HepG2 (cell line): ENCODE data around the gene CDC20B. TPM values are rescaled to one million over a fixed set of nuclear protein-coding genes. Genes with fewer than 3 reads are reported as not detected.
A peak's percentile ranks its signal among the peaks of the same experiment; 100 is the strongest.

Experiments used
- ATAC-seq: fragments of 200-7000 bp; cut with Tn5 transposase; 3 replicates; pipeline ENCODE4 v1.9.1; 2020; ENCODE audit warnings: mild to moderate bottlenecking, moderate library complexity
- BruUV-seq: library from RNA; stranded (reverse); fragments of 400-500 nt; replicated peaks from 2 replicates; lab custom pipeline; 2021; lab: Mats Ljungman, UMichigan
- CTCF ChIA-PET: fragments of 300-600 bp; formaldehyde crosslinking; extraction: SDS; loops from one replicate; lab custom pipeline; 2021; ENCODE audit warnings: low total read pairs, inconsistent platforms, low intra/inter-chr PET ratio; lab: Yijun Ruan, JAX
- POLR2A ChIA-PET: fragments of 350-600 bp; sonication (Branson Sonifier 250); formaldehyde crosslinking; loops from one replicate; lab custom pipeline; 2020; ENCODE audit warnings: antibody characterized with exemption, inconsistent platforms; lab: Yijun Ruan, JAX
- DNase-seq: peaks from one replicate; pipeline ENCODE4 v3.0.0-alpha.2; 2015; ENCODE audit warnings: low spot score
- FAIRE-seq: peaks from 3 replicates; lab custom pipeline; 2011; peaks lifted over from hg19 to GRCh38; lab: Jason Lieb, UNC
- H2AFZ ChIP-seq: one replicate; pipeline ENCODE4 v1.6.1; 2011; ENCODE audit warnings: low read length, inconsistent platforms
- H3K27ac ChIP-seq: fragments of 300-600 bp; 3 replicates; pipeline ENCODE4 v1.8.0; 2011; ENCODE audit warnings: mixed run types, mild to moderate bottlenecking, mixed read lengths, low read length, inconsistent platforms; ENCODE audit not compliant: insufficient read depth; ENCODE audit errors: extremely low read length
- H3K27me3 ChIP-seq, 2 experiments: fragments of 200-600 bp in 1 of 2; 2 replicates in 1 of 2; 3 replicates in 1 of 2; pipeline versions ENCODE4 v1.6.0 to v1.8.0; 2011; ENCODE audit warnings: low read length in 2 of 2, mild to moderate bottlenecking in 2 of 2, moderate library complexity in 2 of 2, inconsistent platforms in 1 of 2; ENCODE audit not compliant: insufficient read depth in 2 of 2, control insufficient read depth in 1 of 2
- H3K36me3 ChIP-seq, 2 experiments: fragments of 200-600 bp in 1 of 2; replicated peaks in 1 of 2; 2 replicates in 1 of 2; 3 replicates in 1 of 2; pipeline versions ENCODE4 v1.5.1 to v1.8.0; 2011; ENCODE audit warnings: low read length in 2 of 2, inconsistent platforms in 1 of 2; ENCODE audit not compliant: insufficient read depth in 2 of 2, control insufficient read depth in 1 of 2
- H3K4me1 ChIP-seq: 2 replicates; pipeline ENCODE4 v1.5.1; 2012; ENCODE audit warnings: low read length, inconsistent platforms; ENCODE audit not compliant: insufficient read depth
- H3K4me2 ChIP-seq: 2 replicates; pipeline ENCODE4 v1.6.0; 2011; ENCODE audit warnings: low read depth, low read length, inconsistent platforms
- H3K4me3 ChIP-seq, 3 experiments: fragments of 200-600 bp in 1 of 3; sonication (generic), shearing (Covaris generic) in 1 of 3; replicated peaks in 1 of 3; 2 replicates each; pipeline ENCODE4 v1.5.1; 2011 to 2016; ENCODE audit warnings: low read length in 3 of 3, inconsistent platforms in 2 of 3, low read depth in 2 of 3, mild to moderate bottlenecking in 2 of 3, control low read depth in 1 of 3, mixed read lengths in 1 of 3; ENCODE audit not compliant: insufficient read depth in 1 of 3
- H3K79me2 ChIP-seq: one replicate; pipeline ENCODE4 v1.6.1; 2011; ENCODE audit warnings: low read length, inconsistent platforms; ENCODE audit not compliant: insufficient read depth
- H3K9ac ChIP-seq: 2 replicates; pipeline ENCODE4 v1.6.0; 2011; ENCODE audit warnings: mild to moderate bottlenecking, low read depth, low read length, inconsistent platforms; ENCODE audit not compliant: insufficient read depth
- H3K9me3 ChIP-seq: 2 replicates; pipeline ENCODE4 v1.5.1; 2012; ENCODE audit warnings: mild to moderate bottlenecking, low read length
- H4K20me1 ChIP-seq: 2 replicates; pipeline ENCODE4 v1.6.0; 2011; ENCODE audit warnings: inconsistent platforms, mild to moderate bottlenecking, low read length, moderate library complexity; ENCODE audit not compliant: insufficient read depth
- JUND ChIP-seq: sonication (generic); formaldehyde crosslinking; IDR thresholded peaks from 2 replicates; pipeline ENCODE4 v1.8.0; 2022; ENCODE audit warnings: mild to moderate bottlenecking, missing genetic modification reagents
- NFE2 ChIP-seq: sonication (generic); formaldehyde crosslinking; IDR thresholded peaks from 2 replicates; pipeline ENCODE4 v1.4.0; 2020; ENCODE audit warnings: missing genetic modification reagents
- RBFOX2 ChIP-seq: fragments of 200-400 bp; formaldehyde crosslinking; IDR thresholded peaks from 2 replicates; pipeline ENCODE4 v1.6.1; 2017; ENCODE audit warnings: low read depth, mild to moderate bottlenecking, low read length
- RFXAP ChIP-seq: sonication (generic); formaldehyde crosslinking; IDR thresholded peaks from 2 replicates; pipeline ENCODE4 v1.4.0; 2020; ENCODE audit warnings: missing genetic modification reagents, borderline replicate concordance
- SSRP1 ChIP-seq: IDR thresholded peaks from 2 replicates; pipeline ENCODE4 v1.6.1; 2016; ENCODE audit warnings: control low read depth
- ZNF7 ChIP-seq: IDR thresholded peaks from 2 replicates; pipeline ENCODE4 v1.6.1; 2016; ENCODE audit warnings: missing biosample characterization, missing genetic modification reagents
- ZNF883 ChIP-seq: sonication (generic); formaldehyde crosslinking; IDR thresholded peaks from 2 replicates; pipeline ENCODE4 v1.5.1; 2020; ENCODE audit warnings: mild to moderate bottlenecking, missing genetic modification reagents; ENCODE audit errors: not compliant biosample characterization
- WGBS: methylation state at CpG from one replicate; pipeline ENCODE4 v1.1.6; 2017; ENCODE audit warnings: low lambda C conversion rate; 5-methylcytosine and 5-hydroxymethylcytosine counted together
- in situ Hi-C: cut with HindIII; loops from 2 replicates; pipeline ENCODE4 v1.10.0; 2017; ENCODE audit warnings: low pct_unique_long_range_greater_than_20kb; ENCODE audit not compliant: extremely low pct_ligation_motif_present
- intact Hi-C: fragments of 100-400 bp; cut with micrococcal nuclease; formaldehyde crosslinking; loops from one replicate; pipeline ENCODE4 v1.10.0; 2022; ENCODE audit not compliant: unreplicated experiment
- polyA plus RNA-seq, 8 experiments: library from polyadenylated mRNA; depleted of rRNA in 3 of 8; stranded (reverse) in 7 of 8; unstranded in 1 of 8; fragments of >200 nt; fragmentation: Illumina TruSeq in 4 of 8; extraction: Trizol in 4 of 8; gene quantifications; 2 replicates each; pipeline versions ENCODE4 v1.2.1 to v1.2.3, GENCODE V29; 2011 to 2016; ENCODE audit warnings: low read depth in 4 of 8, missing spikeins in 1 of 8, mixed read lengths in 1 of 8; ENCODE audit not compliant: insufficient read depth in 1 of 8
- total RNA-seq, 5 experiments: library from RNA; depleted of rRNA; stranded (reverse); fragments of >200 nt; fragmentation: Illumina TruSeq; extraction: Trizol; gene quantifications; 2 replicates each; pipeline ENCODE4 v1.2.3, GENCODE V29; 2016; ENCODE audit warnings: low read depth in 1 of 5

CDC20B gene
- total and polyA plus RNA-seq, 2 of the 13 experiments (the other 11 are each of a cell fraction or from before 2014, with no cell fraction given) = not detected

GRCh38 chr5:55205001-55205400 is 32.0 kb upstream of the CDC20B start:
- FAIRE-seq = no peak
- 40% methylated on average over 2 of the region's 2 CpGs for WGBS
- no TSS peak for BruUV-seq

GRCh38 chr5:55191165-55191564 is 18.2 kb upstream of the CDC20B start:
- Histone ChIP-seq H3K9me3 (no peaks in the 10 kb centered on the region), H3K36me3 (no peaks in the 10 kb centered on the region), H3K27ac (no peak overlapping the region), H3K79me2 (no peaks in the 10 kb centered on the region), H3K9ac (no peak overlapping the region), H4K20me1 (no peaks in the 10 kb centered on the region), H3K27me3 (peaks cover 0 to 10% of the 10 kb centered on the region in 2 experiments; a peak in 3 of 5 replicates), H3K4me1 (peaks cover 12% of the 10 kb centered on the region), H3K4me2 (no peak overlapping the region), H3K4me3 (no peak overlapping the region), H2AFZ (no peak overlapping the region)
- 12% methylated on average over 2 of the region's 2 CpGs for WGBS
- BruUV-seq = no TSS peak
- TF ChIP-seq SSRP1 (CRISPR knock-in tag) (no peak), RFXAP (CRISPR knock-in tag) (no peak), RBFOX2 (no peak), JUND (no peak)
- ATAC-seq = no peak
- POLR2A ChIA-PET = no interaction called here
- CTCF ChIA-PET = no interaction called here
- intact Hi-C loops = no loop called here
- in situ Hi-C loops = no loop called here
- DNase-seq = no peak
- no peak for FAIRE-seq

More at GRCh38 chr5:55205001-55205400, 32.0 kb upstream of the CDC20B start:
- no peak for DNase-seq
- Histone ChIP-seq H3K4me3 (no peak overlapping the region), H3K9me3 (no peaks in the 10 kb centered on the region), H3K4me1 (no peaks in the 10 kb centered on the region), H4K20me1 (no peaks in the 10 kb centered on the region), H3K27ac (no peak overlapping the region), H2AFZ (no peak overlapping the region), H3K36me3 (no peaks in the 10 kb centered on the region), H3K9ac (no peak overlapping the region), H3K79me2 (no peaks in the 10 kb centered on the region), H3K27me3 (peaks cover 0 to 6% of the 10 kb centered on the region in 2 experiments; a peak in 1 of 5 replicates), H3K4me2 (no peak overlapping the region)
- in situ Hi-C loops = no loop called here
- no peak for ATAC-seq
- intact Hi-C loops = no loop called here
- POLR2A ChIA-PET = no interaction called here
- TF ChIP-seq ZNF883 (CRISPR knock-in tag) (no peak), ZNF7 (CRISPR knock-in tag) (0 out of 2 replicates have a peak, but pooled peaks have one; percentile 34), NFE2 (no peak)
- CTCF ChIA-PET = no interaction called here
